Endothelial cell of umbilical vein (primary cell): ENCODE measurements around the gene NGEF. TPM values are rescaled to one million over a fixed set of nuclear protein-coding genes. Genes with fewer than 3 reads are reported as not detected.

ENCODE experiments used
- BruUV-seq: library from RNA; stranded (reverse); fragments of 400-500 nt; replicated peaks from 2 replicates; lab custom pipeline; 2021; lab: Mats Ljungman, UMichigan
- CTCF ChIA-PET: fragments of 300-600, 350-600 bp; sonication (Branson Sonifier 250); formaldehyde crosslinking; loops from one replicate; lab custom pipeline; 2021; ENCODE audit warnings: antibody characterized with exemption, inconsistent platforms; lab: Charles Lee
- POLR2A ChIA-PET: fragments of 300-600, 350-600 bp; sonication (Branson Sonifier 250); formaldehyde crosslinking; loops from one replicate; lab custom pipeline; 2021; ENCODE audit warnings: antibody characterized with exemption, inconsistent platforms; lab: Charles Lee
- DNase-seq: peaks from one replicate; pipeline ENCODE4 v3.0.0-alpha.2; 2011; ENCODE audit warnings: low read depth, low spot score
- FAIRE-seq: peaks from 2 replicates; lab custom pipeline; 2011; peaks lifted over from hg19 to GRCh38; lab: Jason Lieb, UNC
- H2AFZ ChIP-seq: 2 replicates; pipeline ENCODE4 v1.6.0; 2012; ENCODE audit warnings: low read depth, low read length, control low read depth, inconsistent platforms
- H3K27ac ChIP-seq: 2 replicates; pipeline ENCODE4 v1.5.1; 2011; ENCODE audit warnings: low read depth, mild to moderate bottlenecking, control low read depth, low read length, moderate library complexity; ENCODE audit not compliant: insufficient read depth
- H3K27me3 ChIP-seq, 2 experiments: 2 replicates each; pipeline versions ENCODE4 v1.6.0 to v1.6.1; 2011; ENCODE audit warnings: low read length in 2 of 2, mixed read lengths in 1 of 2; ENCODE audit not compliant: control insufficient read depth in 2 of 2, insufficient read depth in 2 of 2
- H3K36me3 ChIP-seq, 2 experiments: 2 replicates in 1 of 2; 3 replicates in 1 of 2; pipeline ENCODE4 v1.5.1; 2011; ENCODE audit warnings: low read length in 2 of 2, mild to moderate bottlenecking in 1 of 2, moderate library complexity in 1 of 2; ENCODE audit not compliant: control insufficient read depth in 2 of 2, insufficient read depth in 2 of 2; ENCODE audit errors: extremely low read depth in 1 of 2
- H3K4me1 ChIP-seq: 3 replicates; pipeline ENCODE4 v1.5.1; 2011; ENCODE audit warnings: mild to moderate bottlenecking, low read length; ENCODE audit not compliant: control insufficient read depth, insufficient read depth; ENCODE audit errors: extremely low read depth
- H3K4me2 ChIP-seq: 2 replicates; pipeline ENCODE4 v1.6.1; 2011; ENCODE audit warnings: low read length, control low read depth, mixed read lengths; ENCODE audit not compliant: insufficient read depth
- H3K4me3 ChIP-seq, 3 experiments: fragments of 200-600 bp in 1 of 3; sonication (generic), shearing (Covaris generic) in 1 of 3; replicated peaks in 1 of 3; 2 replicates each; pipeline ENCODE4 v1.5.1; 2011 to 2016; ENCODE audit warnings: control low read depth in 3 of 3, low read length in 3 of 3, mild to moderate bottlenecking in 2 of 3, inconsistent platforms in 1 of 3, low read depth in 1 of 3, moderate library complexity in 1 of 3; ENCODE audit not compliant: insufficient read depth in 1 of 3
- H3K79me2 ChIP-seq: 2 replicates; pipeline ENCODE4 v1.6.0; 2012; ENCODE audit warnings: low read length, inconsistent platforms; ENCODE audit not compliant: control insufficient read depth, insufficient read depth
- H3K9ac ChIP-seq: replicated peaks from 2 replicates; pipeline ENCODE3; 2011; ENCODE audit warnings: low read length, control low read depth; ENCODE audit not compliant: insufficient read depth; ENCODE audit errors: extremely low read depth
- H3K9me1 ChIP-seq: replicated peaks from 3 replicates; pipeline ENCODE4 v1.6.0; 2011; ENCODE audit warnings: mild to moderate bottlenecking, low read length; ENCODE audit not compliant: control insufficient read depth, insufficient read depth; ENCODE audit errors: extremely low read depth
- H3K9me3 ChIP-seq: replicated peaks from 2 replicates; pipeline ENCODE4 v1.5.1; 2012; ENCODE audit warnings: low read length, inconsistent platforms; ENCODE audit not compliant: control insufficient read depth, insufficient read depth
- H4K20me1 ChIP-seq: replicated peaks from 2 replicates; pipeline ENCODE3; 2011; ENCODE audit warnings: mild to moderate bottlenecking, low read length; ENCODE audit not compliant: control insufficient read depth, insufficient read depth; ENCODE audit errors: extremely low read depth
- CTCF ChIP-seq, 2 donors: IDR thresholded peaks; 1 replicate in 1 of 2; 2 replicates in 1 of 2; pipeline ENCODE4 v1.5.1; 2011; ENCODE audit warnings: low read length in 2 of 2, mild to moderate bottlenecking in 2 of 2, moderate library complexity in 2 of 2, control low read depth in 1 of 2, inconsistent platforms in 1 of 2, low read depth in 1 of 2; ENCODE audit not compliant: insufficient read depth in 1 of 2; ENCODE audit errors: extremely low read depth in 1 of 2
- EZH2 ChIP-seq: IDR thresholded peaks from 2 replicates; pipeline ENCODE4 v1.6.1; 2012; ENCODE audit warnings: borderline replicate concordance, low read depth, mild to moderate bottlenecking, moderate library complexity, low read length, inconsistent platforms; ENCODE audit not compliant: severe bottlenecking
- FOS ChIP-seq: IDR thresholded peaks from 2 replicates; pipeline ENCODE4 v1.6.1; 2011; ENCODE audit warnings: mild to moderate bottlenecking, low read length, moderate library complexity, borderline replicate concordance; ENCODE audit not compliant: insufficient read depth
- GATA2 ChIP-seq: IDR thresholded peaks from 2 replicates; pipeline ENCODE4 v1.7.0; 2011; ENCODE audit warnings: low read depth, mild to moderate bottlenecking, moderate library complexity, mixed read lengths, low read length; ENCODE audit not compliant: insufficient read length, insufficient read depth
- JUN ChIP-seq: IDR thresholded peaks from 2 replicates; pipeline ENCODE4 v1.6.1; 2011; ENCODE audit warnings: borderline replicate concordance, low read depth; ENCODE audit not compliant: insufficient read length, insufficient read depth
- MYC ChIP-seq: IDR thresholded peaks from one replicate; pipeline ENCODE4 v1.6.1; 2011; ENCODE audit warnings: mild to moderate bottlenecking, low read depth, low read length
- POLR2A ChIP-seq: IDR thresholded peaks from 2 replicates; pipeline ENCODE4 v1.6.1; 2012; ENCODE audit warnings: low read depth, mild to moderate bottlenecking, control low read depth, low read length
- POLR2AphosphoS5 ChIP-seq: IDR thresholded peaks from 2 replicates; pipeline ENCODE4 v1.6.1; 2012; ENCODE audit warnings: low read depth, mild to moderate bottlenecking, control low read depth, low read length, moderate library complexity; ENCODE audit not compliant: insufficient read depth
- dilution Hi-C: fragments of 300-500 bp; cut with MboI; formaldehyde crosslinking; loops from one replicate; pipeline ENCODE4 v1.15.0; 2019; ENCODE audit warnings: low sequenced_read_pairs; ENCODE audit not compliant: extremely low pct_ligation_motif_present
- intact Hi-C: fragments of 100-400 bp; cut with micrococcal nuclease; formaldehyde crosslinking; loops from one replicate; pipeline ENCODE4 v1.10.0; 2022
- polyA plus RNA-seq, 4 experiments: library from polyadenylated mRNA; depleted of rRNA in 3 of 4; stranded (reverse) in 3 of 4; unstranded in 1 of 4; fragments of >200 nt; gene quantifications; 2 replicates each; pipeline versions ENCODE4 v1.2.1 to v1.2.3, GENCODE V29; 2011 to 2012; ENCODE audit warnings: missing spikeins in 1 of 4
- total RNA-seq: library from RNA; stranded (reverse); gene quantifications from 2 replicates; pipeline ENCODE4 v1.2.3, GENCODE V29; 2021
- TF ChIP-seq, protein P1 (sequence below): IDR thresholded peaks from 2 replicates; pipeline ENCODE4 v1.6.1; 2011; ENCODE audit not compliant: insufficient read depth, insufficient read length

NGEF gene
- total and polyA plus RNA-seq, 2 donors (not counting 3 experiments of a cell fraction or from before 2014, with no cell fraction given), result 0.22 to 0.41 TPM

DNA sequence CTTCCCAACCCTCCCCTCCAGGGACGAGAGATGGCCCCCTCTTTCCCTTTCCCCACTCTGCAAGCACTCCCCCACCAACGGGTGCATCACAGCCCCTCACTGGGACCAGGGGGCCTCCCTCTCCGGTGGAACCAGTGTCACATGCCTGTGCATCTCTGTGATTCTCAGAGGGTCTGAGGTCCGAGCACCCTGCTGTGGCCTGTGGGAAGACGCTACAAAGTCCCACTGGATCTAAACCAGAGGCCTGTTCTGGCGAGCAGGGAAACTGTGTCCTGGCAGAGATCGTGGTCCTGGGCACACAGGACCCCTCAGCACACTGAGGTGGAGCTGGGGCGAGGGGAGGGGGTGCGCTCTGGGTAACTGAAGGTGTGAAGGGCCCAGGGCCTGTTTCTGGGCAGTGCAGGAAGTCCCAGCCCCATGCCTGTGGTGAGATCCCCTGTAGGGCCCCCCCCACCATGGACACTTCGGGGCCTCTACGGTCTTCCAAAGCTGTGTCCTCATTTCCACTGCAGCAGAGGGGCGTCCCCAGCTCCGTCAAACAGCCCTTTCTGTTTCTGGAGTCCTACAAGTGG, 135.0 kb downstream of the NGEF start:
- intact Hi-C loops, result no loop called here
- H3K4me1 ChIP-seq, result no peaks in the 10 kb centered on the region
- ChIA-PET POLR2A (no interaction called here), CTCF (interaction anchor here (1.0 kb wide), 1 partner anchor 151 kb away, joined by 4 read pairs; no protein-coding TSS in a partner anchor)
- no peaks in the 10 kb centered on the region for H3K36me3 ChIP-seq
- BruUV-seq, result no TSS peak
- no peaks in the 10 kb centered on the region for H3K9me1 ChIP-seq
- H3K79me2 ChIP-seq, result no peaks in the 10 kb centered on the region
- H3K9me3 ChIP-seq, result no peaks in the 10 kb centered on the region
- no peaks in the 10 kb centered on the region for H3K27me3 ChIP-seq
- TF ChIP-seq POLR2A (no peak), MYC (no peak), FOS (no peak), CTCF (IDR thresholded peaks at IDR 0.05; ENCODE audit: extremely low read depth in 1 of 2, insufficient read depth in 1 of 2, low read depth in 1 of 2, low read length in 2 of 2) (no peak), EZH2 (no peak), GATA2 (no peak), POLR2AphosphoS5 (no peak), JUN (no peak)
- TF ChIP-seq, protein P1, sequence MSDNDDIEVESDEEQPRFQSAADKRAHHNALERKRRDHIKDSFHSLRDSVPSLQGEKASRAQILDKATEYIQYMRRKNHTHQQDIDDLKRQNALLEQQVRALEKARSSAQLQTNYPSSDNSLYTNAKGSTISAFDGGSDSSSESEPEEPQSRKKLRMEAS, result no peak
- no peak overlapping the region for H3K4me2 ChIP-seq
- DNase-seq (no peak), FAIRE-seq (no peak)
- dilution Hi-C loops, result no loop called here
- H3K9ac ChIP-seq, result no peak overlapping the region
- H2AFZ ChIP-seq, result no peak overlapping the region
- H4K20me1 ChIP-seq, result no peaks in the 10 kb centered on the region
- H3K27ac ChIP-seq, result no peak overlapping the region
- no peak overlapping the region for H3K4me3 ChIP-seq
